ENCODE measurements around the gene BUB1. TPM values are rescaled to one million over a fixed set of nuclear protein-coding genes. Genes with fewer than 3 reads are reported as not detected.
A peak's percentile ranks its signal among the peaks of the same experiment; 100 is the strongest.

Gene BUB1
- 136 and 169 TPM in 2 replicates for total RNA-seq (2014; rRNA removed; shearing (Covaris generic))

GRCh38 chr2:110677530-110678456 lies at the start of gene BUB1:
Gene BUB1, minus strand, starts transcription at chr2:110678063. Its CDS starts 68 bp downstream, at chr2:110677995.
- peak; percentile 99 for DNase-seq
- Histone ChIP-seq H3K4me3 (ENCODE audit: insufficient read depth, low read depth, low read length) (peak within 1 kb of the TSS; percentile 80), H3K27me3 (ENCODE audit: control insufficient read depth, insufficient read depth, low read length) (peaks cover 11% of the 10 kb centered on the region), H3K36me3 (replicated peaks; ENCODE audit: control insufficient read depth, insufficient read depth, low read length) (peaks cover 7% of the 10 kb centered on the region)

- H3K36me3 ChIP-seq (replicated peaks; ENCODE audit: control insufficient read depth, insufficient read depth, low read length) = no peaks in the 10 kb centered on the region
- no peaks in the 10 kb centered on the region for H3K27me3 ChIP-seq (ENCODE audit: control insufficient read depth, insufficient read depth, low read length)
- H3K4me3 ChIP-seq (ENCODE audit: insufficient read depth, low read depth, low read length) = no peak overlapping the region
- no peak for DNase-seq
Measured at GRCh38 chr2:110726285-110726684, 48.4 kb upstream of the BUB1 start.

GRCh38 chr2:110725859-110726258 lies 48.0 kb upstream of the BUB1 start:
- DNase-seq = no peak
- no peaks in the 10 kb centered on the region for H3K27me3 ChIP-seq (ENCODE audit: control insufficient read depth, insufficient read depth, low read length)
- no peak overlapping the region for H3K4me3 ChIP-seq (ENCODE audit: insufficient read depth, low read depth, low read length)
- no peaks in the 10 kb centered on the region for H3K36me3 ChIP-seq (replicated peaks; ENCODE audit: control insufficient read depth, insufficient read depth, low read length)

DNA sequence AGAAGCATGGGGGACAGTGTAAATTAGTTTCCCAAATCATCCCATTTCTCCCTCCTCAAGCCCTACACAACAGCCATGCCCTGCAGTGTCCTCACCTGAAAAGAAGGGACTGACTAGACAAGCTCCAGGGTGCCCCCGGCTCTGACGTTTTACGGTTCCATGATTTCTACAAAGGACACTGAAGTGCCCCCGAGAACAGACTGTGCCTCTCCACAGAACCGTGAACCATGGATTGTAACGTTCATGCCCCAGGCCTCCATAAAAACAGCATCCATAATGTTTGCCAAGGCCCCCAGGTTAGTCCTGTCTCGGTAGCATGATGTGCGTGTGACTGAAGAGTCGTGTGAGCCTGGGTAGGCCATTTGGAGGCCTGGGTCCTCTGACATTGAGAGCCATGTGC lies 47.5 kb upstream of the BUB1 start:
- Histone ChIP-seq H3K27me3 (ENCODE audit: control insufficient read depth, insufficient read depth, low read length) (no peaks in the 10 kb centered on the region), H3K36me3 (replicated peaks; ENCODE audit: control insufficient read depth, insufficient read depth, low read length) (no peaks in the 10 kb centered on the region), H3K4me3 (ENCODE audit: insufficient read depth, low read depth, low read length) (no peak overlapping the region)
- no peak for DNase-seq

GRCh38 chr2:110724820-110725219 lies 47.0 kb upstream of the BUB1 start:
- Histone ChIP-seq H3K4me3 (ENCODE audit: insufficient read depth, low read depth, low read length) (no peak overlapping the region), H3K36me3 (replicated peaks; ENCODE audit: control insufficient read depth, insufficient read depth, low read length) (no peaks in the 10 kb centered on the region), H3K27me3 (ENCODE audit: control insufficient read depth, insufficient read depth, low read length) (no peaks in the 10 kb centered on the region)
- DNase-seq = no peak

DNA sequence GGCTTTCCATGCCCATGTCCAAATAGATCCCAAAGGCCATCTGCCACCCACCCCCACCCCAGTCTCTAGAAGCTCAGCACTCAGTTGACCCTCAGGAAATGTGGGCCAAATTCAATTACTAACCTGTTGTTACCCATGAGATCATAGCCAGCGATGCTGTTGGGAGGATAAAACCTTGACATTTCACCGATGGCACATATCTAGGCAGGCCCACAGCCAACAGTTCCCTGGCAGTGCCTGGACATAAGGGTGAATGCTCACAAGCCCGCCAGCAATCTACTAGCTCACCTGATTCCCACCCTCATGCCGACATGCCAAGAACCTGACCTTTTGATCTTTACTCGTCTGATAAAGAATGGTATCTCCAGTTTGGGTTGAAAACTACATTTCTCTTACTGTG lies 42.7 kb upstream of the BUB1 start:
- DNase-seq = no peak
- H3K27me3 ChIP-seq (ENCODE audit: control insufficient read depth, insufficient read depth, low read length) = no peaks in the 10 kb centered on the region
- H3K4me3 ChIP-seq (ENCODE audit: insufficient read depth, low read depth, low read length) = no peak overlapping the region
- H3K36me3 ChIP-seq (replicated peaks; ENCODE audit: control insufficient read depth, insufficient read depth, low read length) = no peaks in the 10 kb centered on the region

DNA sequence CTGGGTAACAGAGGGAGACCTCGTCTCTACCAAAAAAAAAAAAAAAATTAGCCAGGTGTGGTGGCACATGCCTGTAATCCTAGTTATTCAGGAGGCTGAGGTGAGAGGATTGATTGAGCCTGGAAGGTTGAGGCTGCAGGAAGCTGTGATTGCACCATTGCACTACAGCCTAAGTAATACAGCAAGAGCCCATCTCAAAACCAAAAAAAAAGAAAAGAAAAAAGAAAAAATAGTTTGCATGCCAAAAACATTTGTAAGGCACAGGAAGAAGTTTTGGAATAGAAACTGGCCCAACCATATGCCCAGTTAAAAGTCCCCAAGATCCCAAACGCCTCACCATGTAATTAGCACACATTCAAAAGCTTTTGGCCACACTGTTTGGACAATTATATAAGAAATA lies 41.1 kb upstream of the BUB1 start:
- DNase-seq = no peak
- no peaks in the 10 kb centered on the region for H3K36me3 ChIP-seq (replicated peaks; ENCODE audit: control insufficient read depth, insufficient read depth, low read length)
- H3K4me3 ChIP-seq (ENCODE audit: insufficient read depth, low read depth, low read length) = no peak overlapping the region
- no peaks in the 10 kb centered on the region; the same call in 1 of the 2 replicates for H3K27me3 ChIP-seq (ENCODE audit: control insufficient read depth, insufficient read depth, low read length)

DNA sequence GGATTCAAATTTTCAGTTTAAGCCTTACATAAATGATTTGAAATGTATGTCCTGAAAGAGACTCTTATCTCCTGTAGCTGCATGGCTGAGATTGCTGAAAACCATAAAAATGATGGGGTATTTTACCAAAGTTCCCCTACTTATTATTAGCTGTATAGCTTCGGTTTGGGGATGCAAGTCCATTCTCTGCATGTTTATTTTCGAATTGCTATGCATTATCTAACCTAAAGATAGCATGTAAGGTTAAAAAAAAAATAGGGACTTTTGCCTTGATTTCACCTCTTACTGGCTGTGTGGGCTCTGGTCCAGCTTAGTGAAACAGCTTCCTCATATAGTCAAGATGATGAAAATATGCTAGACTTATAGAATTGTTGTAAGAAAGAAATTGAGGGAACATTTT lies 40.5 kb upstream of the BUB1 start:
- H3K36me3 ChIP-seq (replicated peaks; ENCODE audit: control insufficient read depth, insufficient read depth, low read length) = no peaks in the 10 kb centered on the region
- DNase-seq = no peak
- no peak overlapping the region for H3K4me3 ChIP-seq (ENCODE audit: insufficient read depth, low read depth, low read length)
- H3K27me3 ChIP-seq (ENCODE audit: control insufficient read depth, insufficient read depth, low read length) = no peaks in the 10 kb centered on the region; the same call in 1 of the 2 replicates

GRCh38 chr2:110717734-110718133 lies 39.9 kb upstream of the BUB1 start:
- no peaks in the 10 kb centered on the region for H3K36me3 ChIP-seq (replicated peaks; ENCODE audit: control insufficient read depth, insufficient read depth, low read length)
- H3K4me3 ChIP-seq (ENCODE audit: insufficient read depth, low read depth, low read length) = no peak overlapping the region
- no peak for DNase-seq
- H3K27me3 ChIP-seq (ENCODE audit: control insufficient read depth, insufficient read depth, low read length) = no peaks in the 10 kb centered on the region; the same call in 1 of the 2 replicates

GRCh38 chr2:110716959-110717645 lies 39.2 kb upstream of the BUB1 start:
- Histone ChIP-seq H3K27me3 (ENCODE audit: control insufficient read depth, insufficient read depth, low read length) (no peaks in the 10 kb centered on the region; the same call in 1 of the 2 replicates), H3K36me3 (replicated peaks; ENCODE audit: control insufficient read depth, insufficient read depth, low read length) (no peaks in the 10 kb centered on the region), H3K4me3 (ENCODE audit: insufficient read depth, low read depth, low read length) (no peak overlapping the region)
- no peak for DNase-seq

- Histone ChIP-seq H3K36me3 (replicated peaks; ENCODE audit: control insufficient read depth, insufficient read depth, low read length) (no peaks in the 10 kb centered on the region), H3K27me3 (ENCODE audit: control insufficient read depth, insufficient read depth, low read length) (no peaks in the 10 kb centered on the region; the same call in 1 of the 2 replicates), H3K4me3 (ENCODE audit: insufficient read depth, low read depth, low read length) (no peak overlapping the region)
- DNase-seq = no peak
Measured at GRCh38 chr2:110714452-110715224, 36.8 kb upstream of the BUB1 start.

GRCh38 chr2:110713513-110714362 lies 35.9 kb upstream of the BUB1 start:
- DNase-seq = no peak
- Histone ChIP-seq H3K27me3 (ENCODE audit: control insufficient read depth, insufficient read depth, low read length) (no peaks in the 10 kb centered on the region; the same call in 1 of the 2 replicates), H3K4me3 (ENCODE audit: insufficient read depth, low read depth, low read length) (no peak overlapping the region), H3K36me3 (replicated peaks; ENCODE audit: control insufficient read depth, insufficient read depth, low read length) (no peaks in the 10 kb centered on the region)

DNA sequence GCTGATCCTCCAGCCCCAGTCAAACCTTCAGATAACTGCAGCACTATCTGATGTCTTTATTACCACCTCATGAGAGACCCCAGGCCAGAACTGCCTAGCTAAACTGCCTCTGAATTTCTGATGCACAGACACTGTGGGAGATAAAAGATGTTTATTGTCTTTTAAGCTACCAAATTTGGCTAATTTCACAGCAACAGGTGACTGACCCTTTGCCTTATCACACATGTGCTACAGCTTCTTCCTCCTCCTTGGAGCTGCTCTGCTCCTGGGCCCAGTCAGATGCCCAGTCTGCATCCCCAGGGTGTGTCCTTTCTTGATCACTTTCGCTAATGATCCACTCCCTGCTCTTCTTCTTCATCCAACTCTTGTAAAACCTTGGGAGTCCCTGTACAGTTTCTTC lies 34.9 kb upstream of the BUB1 start:
- no peaks in the 10 kb centered on the region; the same call in 1 of the 2 replicates for H3K27me3 ChIP-seq (ENCODE audit: control insufficient read depth, insufficient read depth, low read length)
- no peak for DNase-seq
- no peaks in the 10 kb centered on the region for H3K36me3 ChIP-seq (replicated peaks; ENCODE audit: control insufficient read depth, insufficient read depth, low read length)
- H3K4me3 ChIP-seq (ENCODE audit: insufficient read depth, low read depth, low read length) = no peak overlapping the region

- no peak for DNase-seq
- H3K36me3 ChIP-seq (replicated peaks; ENCODE audit: control insufficient read depth, insufficient read depth, low read length) = no peaks in the 10 kb centered on the region
- no peak overlapping the region for H3K4me3 ChIP-seq (ENCODE audit: insufficient read depth, low read depth, low read length)
- H3K27me3 ChIP-seq (ENCODE audit: control insufficient read depth, insufficient read depth, low read length) = no peaks in the 10 kb centered on the region
Measured at GRCh38 chr2:110708455-110708854, 30.6 kb upstream of the BUB1 start.
